Stimulated activated effector memory CD8-positive, alpha-beta T cell treated with anti-CD3 and anti-CD28 coated beads, Interleukin-12 subunit alpha, Interleukin-12 subunit beta, amount 100 ng/mL, for 72 hours (primary cell): ENCODE results near the gene BMPR1A.
"Not testable (repeated sequence)": the region's sequence is repeated elsewhere in the genome, so short reads cannot be mapped to it uniquely, and the experiment has no call there.

ENCODE experiments used
- ATAC-seq: fragments of 150-1000 bp; cut with Tn5 transposase; 2 replicates; pipeline ENCODE4 v1.10.0; 2021
- DNase-seq, 2 donors: peaks; one replicate each; pipeline ENCODE4 v3.0.0; 2021 to 2022; ENCODE audit warnings: low spot score in 2 of 2
- H3K27ac Mint-ChIP-seq: one replicate; pipeline ENCODE4 v1.8.0; 2022; ENCODE audit warnings: mild to moderate bottlenecking, mixed read lengths
- H3K36me3 Mint-ChIP-seq: one replicate; pipeline ENCODE4 v1.8.0; 2022; ENCODE audit warnings: mild to moderate bottlenecking, mixed read lengths
- H3K4me1 Mint-ChIP-seq: one replicate; pipeline ENCODE4 v1.8.0; 2022; ENCODE audit warnings: mixed read lengths
- H3K4me3 Mint-ChIP-seq: one replicate; pipeline ENCODE4 v1.8.0; 2022; ENCODE audit warnings: mild to moderate bottlenecking, mixed read lengths
- H3K9me3 Mint-ChIP-seq: one replicate; pipeline ENCODE4 v1.8.0; 2022; ENCODE audit warnings: mixed read lengths

The BMPR1A gene

GRCh38 chr10:86936661-86937501, 180.5 kb downstream of the BMPR1A start:
- H3K9me3 Mint-ChIP-seq = no peaks in the 10 kb centered on the region
- no peak for DNase-seq
- H3K4me1 Mint-ChIP-seq = no peaks in the 10 kb centered on the region

GRCh38 chr10:86937502-86938154, 181.2 kb downstream of the BMPR1A start:
- Mint-ChIP-seq H3K4me1 (no peaks in the 10 kb centered on the region), H3K9me3 (no peaks in the 10 kb centered on the region), H3K27ac (no peak overlapping the region), H3K36me3 (peaks cover 1% of the 10 kb centered on the region), H3K4me3 (no peak overlapping the region)
- ATAC-seq (no peak), DNase-seq (no peak)

More at GRCh38 chr10:86936661-86937501, 180.5 kb downstream of the BMPR1A start:
- H3K27ac Mint-ChIP-seq = no peak overlapping the region
- H3K4me3 Mint-ChIP-seq = no peak overlapping the region
- peaks cover 5% of the 10 kb centered on the region for H3K36me3 Mint-ChIP-seq
- no peak for ATAC-seq

- Mint-ChIP-seq H3K9me3 (no peaks in the 10 kb centered on the region), H3K27ac (no peak overlapping the region)
- ATAC-seq = no peak
Measured at GRCh38 chr10:86938260-86938659, 181.8 kb downstream of the BMPR1A start.

GRCh38 chr10:86940076-86940475, 183.7 kb downstream of the BMPR1A start:
- not testable (repeated sequence) for DNase-seq, H3K9me3 Mint-ChIP-seq, H3K4me1 Mint-ChIP-seq, H3K27ac Mint-ChIP-seq, ATAC-seq, H3K36me3 Mint-ChIP-seq
- H3K4me3 Mint-ChIP-seq = peak overlapping the region; percentile 50

More at GRCh38 chr10:86938260-86938659, 181.8 kb downstream of the BMPR1A start:
- no peaks in the 10 kb centered on the region for H3K36me3 Mint-ChIP-seq
- H3K4me1 Mint-ChIP-seq = no peaks in the 10 kb centered on the region
- no peak overlapping the region for H3K4me3 Mint-ChIP-seq
- DNase-seq = no peak

GRCh38 chr10:86940677-86941076, 184.3 kb downstream of the BMPR1A start:
- ATAC-seq (no peak), DNase-seq (no peak)
- H3K27ac Mint-ChIP-seq = no peak overlapping the region
- H3K4me3 Mint-ChIP-seq = no peak overlapping the region
- no peaks in the 10 kb centered on the region for H3K4me1 Mint-ChIP-seq
- no peaks in the 10 kb centered on the region for H3K9me3 Mint-ChIP-seq
- no peaks in the 10 kb centered on the region for H3K36me3 Mint-ChIP-seq

- DNase-seq = no peak
- Mint-ChIP-seq H3K4me1 (no peaks in the 10 kb centered on the region), H3K4me3 (no peak overlapping the region), H3K9me3 (no peaks in the 10 kb centered on the region), H3K27ac (no peak overlapping the region), H3K36me3 (no peaks in the 10 kb centered on the region)
- ATAC-seq = no peak
Measured at GRCh38 chr10:86941426-86941825, 185.0 kb downstream of the BMPR1A start.

GRCh38 chr10:86941991-86942421, 185.6 kb downstream of the BMPR1A start:
- ATAC-seq = no peak
- Mint-ChIP-seq H3K4me1 (no peaks in the 10 kb centered on the region), H3K36me3 (no peaks in the 10 kb centered on the region), H3K27ac (no peak overlapping the region), H3K4me3 (no peak overlapping the region), H3K9me3 (no peaks in the 10 kb centered on the region)
- DNase-seq = no peak

GRCh38 chr10:86942441-86943315, 186.3 kb downstream of the BMPR1A start:
- no peak for DNase-seq
- H3K4me1 Mint-ChIP-seq = no peaks in the 10 kb centered on the region
- no peak overlapping the region for H3K4me3 Mint-ChIP-seq
- no peaks in the 10 kb centered on the region for H3K9me3 Mint-ChIP-seq
- H3K27ac Mint-ChIP-seq = no peak overlapping the region
- H3K36me3 Mint-ChIP-seq = no peaks in the 10 kb centered on the region
- no peak for ATAC-seq

GRCh38 chr10:86943316-86944030, 187.1 kb downstream of the BMPR1A start:
- Mint-ChIP-seq H3K4me3 (no peak overlapping the region), H3K4me1 (no peaks in the 10 kb centered on the region), H3K27ac (no peak overlapping the region), H3K36me3 (no peaks in the 10 kb centered on the region), H3K9me3 (no peaks in the 10 kb centered on the region)
- no peak for ATAC-seq
- DNase-seq = peak in 1 of 2 donors; percentile 33

GRCh38 chr10:86944031-86944419, 187.6 kb downstream of the BMPR1A start:
- Mint-ChIP-seq H3K9me3 (no peaks in the 10 kb centered on the region), H3K36me3 (no peaks in the 10 kb centered on the region), H3K4me1 (no peaks in the 10 kb centered on the region), H3K4me3 (no peak overlapping the region), H3K27ac (no peak overlapping the region)
- ATAC-seq (no peak), DNase-seq (no peak)

- no peak for DNase-seq
- Mint-ChIP-seq H3K27ac (no peak overlapping the region), H3K9me3 (no peaks in the 10 kb centered on the region), H3K36me3 (no peaks in the 10 kb centered on the region), H3K4me1 (no peaks in the 10 kb centered on the region), H3K4me3 (no peak overlapping the region)
- no peak for ATAC-seq
Measured at GRCh38 chr10:86944471-86944870, 188.1 kb downstream of the BMPR1A start.

GRCh38 chr10:86944907-86945306, 188.5 kb downstream of the BMPR1A start:
- H3K4me3 Mint-ChIP-seq = no peak overlapping the region
- no peak overlapping the region for H3K27ac Mint-ChIP-seq
- H3K4me1 Mint-ChIP-seq = no peaks in the 10 kb centered on the region
- no peaks in the 10 kb centered on the region for H3K36me3 Mint-ChIP-seq
- DNase-seq (no peak), ATAC-seq (no peak)
- no peaks in the 10 kb centered on the region for H3K9me3 Mint-ChIP-seq

- H3K4me3 Mint-ChIP-seq = no peak overlapping the region
- H3K9me3 Mint-ChIP-seq = no peaks in the 10 kb centered on the region
- DNase-seq (no peak), ATAC-seq (no peak)
- H3K27ac Mint-ChIP-seq = no peak overlapping the region
- H3K4me1 Mint-ChIP-seq = peaks cover 6% of the 10 kb centered on the region
- H3K36me3 Mint-ChIP-seq = no peaks in the 10 kb centered on the region
Measured at GRCh38 chr10:86945361-86946212, 189.2 kb downstream of the BMPR1A start.
